ENCODE data around the gene TRPM5. TPM values are rescaled to one million over a fixed set of nuclear protein-coding genes. Genes with fewer than 3 reads are reported as not detected.

Gene TRPM5
- total and polyA plus RNA-seq, 2 of the 8 experiments (the other 6 are each of a cell fraction or from before 2014, with no cell fraction given) = 0.02 TPM; not detected in 1

DNA sequence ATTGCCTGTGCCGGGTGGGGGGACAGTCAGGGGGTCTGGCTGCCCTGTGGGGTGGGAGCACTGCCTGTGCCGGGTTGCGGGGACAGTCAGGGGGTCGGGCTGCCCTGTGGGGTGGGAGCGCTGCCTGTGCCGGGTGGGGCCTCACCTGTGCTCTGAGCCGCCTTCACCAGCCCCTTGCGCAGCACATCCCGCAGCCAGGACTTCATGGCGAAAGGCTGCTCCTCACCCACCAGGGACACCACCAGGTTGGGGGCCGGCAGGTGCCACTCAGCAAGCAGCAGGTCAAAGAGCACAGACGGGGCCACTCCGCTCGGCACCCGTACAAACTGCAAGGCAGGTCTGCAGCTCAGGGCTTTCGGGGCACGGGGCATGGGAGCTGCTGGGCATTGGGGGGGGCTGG lies 22.3 kb downstream of the TRPM5 start:
- no peaks in the 10 kb centered on the region for H3K9me3 ChIP-seq (ENCODE audit: insufficient read depth in 2 of 2, low read depth in 1 of 2, low read length in 1 of 2)
- no peak overlapping the region for H2BK120ac ChIP-seq (replicated peaks; ENCODE audit: low read depth, low read length)
- no peaks in the 10 kb centered on the region for H3K36me3 ChIP-seq (ENCODE audit: control insufficient read depth in 2 of 4, insufficient read depth in 4 of 4, low read length in 3 of 4)
- H3K14ac ChIP-seq (ENCODE audit: insufficient read length) = no peak overlapping the region
- no peaks in the 10 kb centered on the region for H3K79me1 ChIP-seq (ENCODE audit: low read depth, low read length)
- no peak overlapping the region for H3K18ac ChIP-seq (ENCODE audit: extremely low read depth, low read length)
- DNase-seq (ENCODE audit: low read depth in 1 of 2, low spot score in 2 of 2) (no peak), FAIRE-seq (no peak)
- no peak overlapping the region for H3K4me3 ChIP-seq (ENCODE audit: extremely low read depth in 1 of 4, insufficient read depth in 2 of 4, low read depth in 3 of 4, low read length in 4 of 4)
- peaks cover 0 to 6% (median 0%) of the 10 kb centered on the region in 4 experiments; a peak in 2 of 7 replicates for H3K27me3 ChIP-seq (replicated peaks in 1 of 4; ENCODE audit: control insufficient read depth in 3 of 4, extremely low read depth in 1 of 4, insufficient read depth in 3 of 4, low read length in 3 of 4)
- H3K56ac ChIP-seq (replicated peaks; ENCODE audit: insufficient read length, low read depth, low read length) = no peak overlapping the region
- no peak overlapping the region for H2AFZ ChIP-seq (ENCODE audit: low read length)
- WGBS, 2 experiments (ENCODE audit: extremely low coverage in 1 of 2, insufficient coverage in 1 of 2, insufficient read length in 1 of 2, insufficient replicate concordance in 2 of 2, low coverage in 1 of 2, low lambda C conversion rate in 2 of 2, missing lambda C conversion rate in 1 of 2) = 96% methylated on average over 9 of the region's 17 CpGs; no CpG with 5 or more reads in 1 of the 2 experiments
- H3K4me2 ChIP-seq (ENCODE audit: insufficient read depth in 1 of 2, low read depth in 2 of 2, low read length in 2 of 2) = no peak overlapping the region
- H3K23ac ChIP-seq (ENCODE audit: insufficient read length) = no peak overlapping the region
- no peak overlapping the region for H2BK5ac ChIP-seq (ENCODE audit: low read depth, low read length)
- no peak overlapping the region for H3K4ac ChIP-seq (replicated peaks; ENCODE audit: insufficient read length, low read depth, low read length)
- ChIA-PET CTCF (ENCODE audit: partially characterized antibody) (interaction anchor here (0.6 to 11.5 kb wide), 15 partner anchors 18 to 466 kb away, joined by 3 to 359 read pairs (median 8); partner anchors contain the start of genes C11orf21, TSPAN32 and TSSC4), POLR2A (ENCODE audit: partially characterized antibody) (interaction anchor here (1.7 kb wide), 1 partner anchor 109 kb away, joined by 5 read pairs; no protein-coding TSS in a partner anchor)
- H3K9ac ChIP-seq (replicated peaks in 1 of 4; ENCODE audit: extremely low read depth in 1 of 4, low read depth in 3 of 4, low read length in 3 of 4) = no peak overlapping the region
- no peak overlapping the region for H4K5ac ChIP-seq (ENCODE audit: insufficient read length, low read depth, low read length)
- H2BK15ac ChIP-seq (ENCODE audit: low read length) = no peak overlapping the region
- H2BK12ac ChIP-seq (ENCODE audit: low read depth, low read length) = no peak overlapping the region
- no peak overlapping the region for H2AK5ac ChIP-seq (ENCODE audit: low read depth, low read length)
- TF ChIP-seq SUZ12 (IDR thresholded peaks at IDR 0.05; ENCODE audit: low read length) (no peak), BACH1 (IDR thresholded peaks at IDR 0.05; ENCODE audit: low read length) (no peak), POU5F1 (IDR thresholded peaks at IDR 0.05; ENCODE audit: low read depth, low read length) (no peak), MAX (IDR thresholded peaks at IDR 0.05) (no peak), RFX5 (IDR thresholded peaks at IDR 0.05; ENCODE audit: borderline replicate concordance, low read depth, low read length) (no peak), POLR2AphosphoS5 (IDR thresholded peaks at IDR 0.05; ENCODE audit: low read depth, low read length) (no peak), CREB1 (IDR thresholded peaks at IDR 0.05) (no peak), SIX5 (IDR thresholded peaks at IDR 0.05; ENCODE audit: low read depth, low read length) (no peak), EZH2 (IDR thresholded peaks at IDR 0.05; ENCODE audit: low read depth, low read length, severe bottlenecking) (no peak), CHD1 (IDR thresholded peaks at IDR 0.05; ENCODE audit: low read depth, low read length) (no peak), RBBP5 (IDR thresholded peaks at IDR 0.05; ENCODE audit: borderline replicate concordance, low read depth, low read length) (no peak)
- TF ChIP-seq, protein P1, sequence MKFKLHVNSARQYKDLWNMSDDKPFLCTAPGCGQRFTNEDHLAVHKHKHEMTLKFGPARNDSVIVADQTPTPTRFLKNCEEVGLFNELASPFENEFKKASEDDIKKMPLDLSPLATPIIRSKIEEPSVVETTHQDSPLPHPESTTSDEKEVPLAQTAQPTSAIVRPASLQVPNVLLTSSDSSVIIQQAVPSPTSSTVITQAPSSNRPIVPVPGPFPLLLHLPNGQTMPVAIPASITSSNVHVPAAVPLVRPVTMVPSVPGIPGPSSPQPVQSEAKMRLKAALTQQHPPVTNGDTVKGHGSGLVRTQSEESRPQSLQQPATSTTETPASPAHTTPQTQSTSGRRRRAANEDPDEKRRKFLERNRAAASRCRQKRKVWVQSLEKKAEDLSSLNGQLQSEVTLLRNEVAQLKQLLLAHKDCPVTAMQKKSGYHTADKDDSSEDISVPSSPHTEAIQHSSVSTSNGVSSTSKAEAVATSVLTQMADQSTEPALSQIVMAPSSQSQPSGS (IDR thresholded peaks at IDR 0.05; ENCODE audit: low read length) = no peak
- peaks cover 0 to 5% (median under 1%) of the 10 kb centered on the region in 4 experiments; a peak in 2 of 7 replicates for H3K4me1 ChIP-seq (replicated peaks in 1 of 4; ENCODE audit: control insufficient read depth in 3 of 4, insufficient read depth in 4 of 4, low read length in 3 of 4)
- H3K27ac ChIP-seq (ENCODE audit: low read depth, low read length) = no peak overlapping the region
- H2BK20ac ChIP-seq (ENCODE audit: low read length) = no peak overlapping the region
- no peak overlapping the region for H4K8ac ChIP-seq (ENCODE audit: extremely low read depth, insufficient read depth, low read length)
- H4K20me1 ChIP-seq (replicated peaks in 1 of 2; ENCODE audit: control insufficient read depth in 1 of 2, insufficient read depth in 2 of 2, low read length in 2 of 2) = no peaks in the 10 kb centered on the region
- H4K91ac ChIP-seq (replicated peaks; ENCODE audit: insufficient read length, low read length) = no peak overlapping the region
- H3K79me2 ChIP-seq (ENCODE audit: control insufficient read depth in 1 of 2, insufficient read depth in 2 of 2, low read length in 2 of 2) = no peaks in the 10 kb centered on the region
- H3K23me2 ChIP-seq (ENCODE audit: low read depth, low read length) = no peaks in the 10 kb centered on the region

Measured in H1 (cell line).